Measurements from ENCODE around the gene BEND4.

BEND4 gene

DNA sequence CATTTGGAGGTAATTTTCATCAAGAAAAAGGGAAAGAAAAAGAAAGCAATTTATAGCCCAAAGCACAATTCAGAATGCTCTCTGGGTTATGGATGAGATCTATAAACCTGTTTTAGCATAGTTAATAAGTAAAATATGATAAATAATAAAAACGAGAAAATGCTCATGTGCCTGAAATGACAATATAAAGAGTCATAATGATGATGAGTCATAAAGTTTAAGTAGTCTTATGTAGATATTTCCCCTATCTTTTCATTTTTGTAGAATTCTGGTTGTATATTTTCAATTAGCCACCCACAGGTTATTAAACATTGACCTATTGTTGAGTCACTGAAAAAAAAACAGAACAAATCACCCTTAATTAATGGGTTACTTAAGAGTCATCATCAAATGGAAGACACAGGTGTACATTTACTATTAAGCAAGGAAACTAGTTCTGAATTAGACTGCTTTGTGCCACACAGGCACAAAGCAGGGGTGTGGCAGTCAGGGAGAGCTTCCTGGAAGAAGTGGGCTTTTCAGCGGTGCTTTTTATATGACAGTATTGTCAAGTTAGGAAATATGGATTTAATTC is 29.3 kb downstream of the BEND4 start:
- H4K91ac ChIP-seq (ENCODE audit: low read length): no peak overlapping the region
- H3K79me1 ChIP-seq (replicated peaks; ENCODE audit: low read length, poor library complexity, severe bottlenecking): no peaks in the 10 kb centered on the region
- no peak overlapping the region for H3K4me2 ChIP-seq (ENCODE audit: low read length, poor library complexity, severe bottlenecking)
- H3K23ac ChIP-seq (ENCODE audit: low read length in 2 of 2): no peak overlapping the region
- H3K18ac ChIP-seq (ENCODE audit: low read depth in 1 of 2, low read length in 2 of 2): no peak overlapping the region
- peaks cover 3 to 6% of the 10 kb centered on the region in 2 experiments for H3K27me3 ChIP-seq (ENCODE audit: control insufficient read depth in 1 of 2, insufficient read depth in 1 of 2, low read length in 2 of 2)
- no peaks in the 10 kb centered on the region for H3K4me1 ChIP-seq (ENCODE audit: control insufficient read depth, insufficient read depth, low read depth, low read length)
- H2BK12ac ChIP-seq (ENCODE audit: low read length in 2 of 2): no peak overlapping the region
- H2AFZ ChIP-seq (ENCODE audit: low read depth, low read length): no peak overlapping the region
- no peak overlapping the region for H3K9ac ChIP-seq (ENCODE audit: low read length)
- no peak overlapping the region for H2BK120ac ChIP-seq (ENCODE audit: low read depth, low read length)
- no peak overlapping the region for H3K14ac ChIP-seq (ENCODE audit: low read length in 2 of 2)
- no peak overlapping the region for H3K4me3 ChIP-seq (ENCODE audit: insufficient read depth in 1 of 2, low read depth in 1 of 2, low read length in 2 of 2)
- no peaks in the 10 kb centered on the region for H3K36me3 ChIP-seq (ENCODE audit: control insufficient read depth in 1 of 2, insufficient read depth in 2 of 2, low read depth in 1 of 2, low read length in 2 of 2)
- H2AK5ac ChIP-seq (ENCODE audit: low read length, severe bottlenecking): no peak overlapping the region
- 100% methylated on average over 1 of the region's 2 CpGs for WGBS
- no peaks in the 10 kb centered on the region for H3K9me3 ChIP-seq (ENCODE audit: control insufficient read depth, low read length)
- no peak for DNase-seq
- no peak overlapping the region for H4K8ac ChIP-seq (ENCODE audit: low read length)
- H2BK5ac ChIP-seq (ENCODE audit: low read depth, low read length, poor library complexity, severe bottlenecking): no peak overlapping the region
- H3K27ac ChIP-seq (ENCODE audit: low read length, poor library complexity, severe bottlenecking): no peak overlapping the region
- H2BK15ac ChIP-seq (ENCODE audit: low read depth, poor library complexity, severe bottlenecking): no peak overlapping the region
- H3K4ac ChIP-seq (ENCODE audit: low read depth in 1 of 2, low read length in 2 of 2): no peak overlapping the region

- H3K9me3 ChIP-seq (ENCODE audit: control insufficient read depth, low read length): no peaks in the 10 kb centered on the region
- H3K4ac ChIP-seq (ENCODE audit: low read depth in 1 of 2, low read length in 2 of 2): no peak overlapping the region
- H3K4me3 ChIP-seq (ENCODE audit: insufficient read depth in 1 of 2, low read depth in 1 of 2, low read length in 2 of 2): no peak overlapping the region
- H3K4me2 ChIP-seq (ENCODE audit: low read length, poor library complexity, severe bottlenecking): no peak overlapping the region
- peaks cover 3 to 6% of the 10 kb centered on the region in 2 experiments for H3K27me3 ChIP-seq (ENCODE audit: control insufficient read depth in 1 of 2, insufficient read depth in 1 of 2, low read length in 2 of 2)
- H4K91ac ChIP-seq (ENCODE audit: low read length): no peak overlapping the region
- no peak overlapping the region for H3K27ac ChIP-seq (ENCODE audit: low read length, poor library complexity, severe bottlenecking)
- no peak overlapping the region for H2BK120ac ChIP-seq (ENCODE audit: low read depth, low read length)
- no peak overlapping the region for H3K18ac ChIP-seq (ENCODE audit: low read depth in 1 of 2, low read length in 2 of 2)
- 91% methylated on average over 4 of the region's 4 CpGs for WGBS
- no peak overlapping the region for H3K9ac ChIP-seq (ENCODE audit: low read length)
- no peaks in the 10 kb centered on the region for H3K4me1 ChIP-seq (ENCODE audit: control insufficient read depth, insufficient read depth, low read depth, low read length)
- no peak overlapping the region for H2BK5ac ChIP-seq (ENCODE audit: low read depth, low read length, poor library complexity, severe bottlenecking)
- no peak overlapping the region for H3K14ac ChIP-seq (ENCODE audit: low read length in 2 of 2)
- no peak overlapping the region for H2BK15ac ChIP-seq (ENCODE audit: low read depth, poor library complexity, severe bottlenecking)
- H2BK12ac ChIP-seq (ENCODE audit: low read length in 2 of 2): no peak overlapping the region
- H2AK5ac ChIP-seq (ENCODE audit: low read length, severe bottlenecking): no peak overlapping the region
- no peak overlapping the region for H2AFZ ChIP-seq (ENCODE audit: low read depth, low read length)
- no peak overlapping the region for H3K23ac ChIP-seq (ENCODE audit: low read length in 2 of 2)
- no peak overlapping the region for H4K8ac ChIP-seq (ENCODE audit: low read length)
- DNase-seq: no peak
- H3K79me1 ChIP-seq (replicated peaks; ENCODE audit: low read length, poor library complexity, severe bottlenecking): no peaks in the 10 kb centered on the region
- no peaks in the 10 kb centered on the region for H3K36me3 ChIP-seq (ENCODE audit: control insufficient read depth in 1 of 2, insufficient read depth in 2 of 2, low read depth in 1 of 2, low read length in 2 of 2)
Measured at GRCh38 chr4:42122237-42122636, 30.2 kb downstream of the BEND4 start.

DNA sequence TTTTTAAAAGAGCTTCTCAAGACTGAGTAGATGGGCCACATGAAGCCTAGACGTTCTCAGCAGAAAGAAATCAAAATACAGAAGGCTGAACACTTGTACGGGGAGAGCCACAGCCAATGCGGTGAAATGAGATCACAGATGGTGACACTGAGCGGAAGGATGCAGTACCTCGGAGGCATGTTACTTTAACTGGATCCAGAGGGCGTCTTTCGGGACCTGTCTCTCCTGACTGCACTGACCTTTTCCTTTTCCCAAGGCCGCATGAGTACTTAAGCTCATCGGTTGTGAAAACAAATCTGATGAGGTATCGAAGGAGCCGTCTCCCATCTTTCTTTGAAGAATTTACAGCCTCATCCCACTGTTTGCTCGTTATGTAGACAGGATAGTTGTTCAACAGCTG is 32.6 kb downstream of the BEND4 start:
- no peak overlapping the region for H2AK5ac ChIP-seq (ENCODE audit: low read length, severe bottlenecking)
- H3K9ac ChIP-seq (ENCODE audit: low read length): no peak overlapping the region
- H2BK15ac ChIP-seq (ENCODE audit: low read depth, poor library complexity, severe bottlenecking): no peak overlapping the region
- H3K36me3 ChIP-seq (ENCODE audit: control insufficient read depth in 1 of 2, insufficient read depth in 2 of 2, low read depth in 1 of 2, low read length in 2 of 2): no peaks in the 10 kb centered on the region
- H3K4me2 ChIP-seq (ENCODE audit: low read length, poor library complexity, severe bottlenecking): no peak overlapping the region
- no peak overlapping the region for H3K4ac ChIP-seq (ENCODE audit: low read depth in 1 of 2, low read length in 2 of 2)
- H3K14ac ChIP-seq (ENCODE audit: low read length in 2 of 2): no peak overlapping the region
- H3K27ac ChIP-seq (ENCODE audit: low read length, poor library complexity, severe bottlenecking): no peak overlapping the region
- no peak overlapping the region for H2BK12ac ChIP-seq (ENCODE audit: low read length in 2 of 2)
- 70% methylated on average over 12 of the region's 12 CpGs for WGBS
- no peaks in the 10 kb centered on the region for H3K79me1 ChIP-seq (replicated peaks; ENCODE audit: low read length, poor library complexity, severe bottlenecking)
- no peak overlapping the region for H3K4me3 ChIP-seq (ENCODE audit: insufficient read depth in 1 of 2, low read depth in 1 of 2, low read length in 2 of 2)
- no peak overlapping the region for H4K91ac ChIP-seq (ENCODE audit: low read length)
- no peak overlapping the region for H2BK120ac ChIP-seq (ENCODE audit: low read depth, low read length)
- no peak overlapping the region for H3K23ac ChIP-seq (ENCODE audit: low read length in 2 of 2)
- no peak overlapping the region for H2BK5ac ChIP-seq (ENCODE audit: low read depth, low read length, poor library complexity, severe bottlenecking)
- no peak overlapping the region for H3K18ac ChIP-seq (ENCODE audit: low read depth in 1 of 2, low read length in 2 of 2)
- no peak for DNase-seq
- no peaks in the 10 kb centered on the region for H3K4me1 ChIP-seq (ENCODE audit: control insufficient read depth, insufficient read depth, low read depth, low read length)
- no peak overlapping the region for H4K8ac ChIP-seq (ENCODE audit: low read length)
- H3K9me3 ChIP-seq (ENCODE audit: control insufficient read depth, low read length): no peaks in the 10 kb centered on the region
- no peak overlapping the region for H2AFZ ChIP-seq (ENCODE audit: low read depth, low read length)
- H3K27me3 ChIP-seq (ENCODE audit: control insufficient read depth in 1 of 2, insufficient read depth in 1 of 2, low read length in 2 of 2): peaks cover 6 to 13% of the 10 kb centered on the region in 2 experiments

DNA sequence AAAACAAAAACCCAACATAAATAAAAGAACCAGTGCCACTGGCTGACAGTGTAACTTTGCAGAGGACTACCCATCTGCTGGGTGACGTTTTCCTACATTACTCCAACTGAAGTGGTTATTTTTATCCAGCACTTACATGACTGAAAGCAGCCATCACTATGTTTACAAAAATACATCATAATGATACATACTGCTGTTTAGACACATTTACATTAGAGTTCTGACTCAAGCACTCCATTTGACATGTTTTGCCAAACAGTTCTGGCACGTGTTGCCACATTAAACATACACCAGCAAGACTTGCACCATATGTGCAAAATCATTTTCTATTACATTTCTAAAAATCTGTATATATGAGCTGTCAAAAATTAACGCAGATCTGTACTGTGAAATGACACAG is 39.6 kb downstream of the BEND4 start:
- Histone ChIP-seq H3K18ac (ENCODE audit: low read depth in 1 of 2, low read length in 2 of 2) (no peak overlapping the region), H3K27me3 (ENCODE audit: control insufficient read depth in 1 of 2, insufficient read depth in 1 of 2, low read length in 2 of 2) (peaks cover 8 to 12% of the 10 kb centered on the region in 2 experiments), H4K91ac (ENCODE audit: low read length) (no peak overlapping the region), H2BK12ac (ENCODE audit: low read length in 2 of 2) (no peak overlapping the region), H3K4me1 (ENCODE audit: control insufficient read depth, insufficient read depth, low read depth, low read length) (no peaks in the 10 kb centered on the region), H3K23ac (ENCODE audit: low read length in 2 of 2) (no peak overlapping the region), H3K36me3 (ENCODE audit: control insufficient read depth in 1 of 2, insufficient read depth in 2 of 2, low read depth in 1 of 2, low read length in 2 of 2) (no peaks in the 10 kb centered on the region), H2AFZ (ENCODE audit: low read depth, low read length) (no peak overlapping the region), H3K9ac (ENCODE audit: low read length) (no peak overlapping the region), H2AK5ac (ENCODE audit: low read length, severe bottlenecking) (no peak overlapping the region), H3K9me3 (ENCODE audit: control insufficient read depth, low read length) (no peaks in the 10 kb centered on the region), H2BK5ac (ENCODE audit: low read depth, low read length, poor library complexity, severe bottlenecking) (no peak overlapping the region), H4K8ac (ENCODE audit: low read length) (no peak overlapping the region), H3K79me1 (replicated peaks; ENCODE audit: low read length, poor library complexity, severe bottlenecking) (no peaks in the 10 kb centered on the region), H2BK15ac (ENCODE audit: low read depth, poor library complexity, severe bottlenecking) (no peak overlapping the region), H3K27ac (ENCODE audit: low read length, poor library complexity, severe bottlenecking) (no peak overlapping the region), H3K4ac (ENCODE audit: low read depth in 1 of 2, low read length in 2 of 2) (no peak overlapping the region), H2BK120ac (ENCODE audit: low read depth, low read length) (no peak overlapping the region), H3K14ac (ENCODE audit: low read length in 2 of 2) (no peak overlapping the region), H3K4me2 (ENCODE audit: low read length, poor library complexity, severe bottlenecking) (no peak overlapping the region), H3K4me3 (ENCODE audit: insufficient read depth in 1 of 2, low read depth in 1 of 2, low read length in 2 of 2) (no peak overlapping the region)
- DNase-seq: no peak
- 48% methylated on average over 2 of the region's 3 CpGs for WGBS

Measured in mesenchymal stem cell (in vitro differentiated cells and primary cell).